HUES48 (cell line): ENCODE results near the gene CRYBG3.

Experiments used
- H3K27ac ChIP-seq: one replicate; pipeline ENCODE4 v1.7.0; 2013; ENCODE audit warnings: low read depth, low read length, inconsistent platforms
- H3K27me3 ChIP-seq: 2 replicates; pipeline ENCODE4 v1.6.1; 2013; ENCODE audit warnings: mild to moderate bottlenecking, low read length; ENCODE audit not compliant: control insufficient read depth, insufficient read depth
- H3K36me3 ChIP-seq: 2 replicates; pipeline ENCODE4 v1.6.1; 2013; ENCODE audit warnings: low read length; ENCODE audit not compliant: control insufficient read depth, insufficient read depth
- H3K4me1 ChIP-seq: 2 replicates; pipeline ENCODE4 v1.6.1; 2013; ENCODE audit warnings: mild to moderate bottlenecking, low read length; ENCODE audit not compliant: control insufficient read depth, insufficient read depth
- H3K4me3 ChIP-seq: 2 replicates; pipeline ENCODE4 v1.5.1; 2013; ENCODE audit warnings: mild to moderate bottlenecking, low read depth, low read length
- H3K9ac ChIP-seq: 2 replicates; pipeline ENCODE4 v1.6.1; 2013; ENCODE audit warnings: mild to moderate bottlenecking, low read depth, low read length, moderate library complexity
- H3K9me3 ChIP-seq: 2 replicates; pipeline ENCODE4 v1.6.1; 2013; ENCODE audit warnings: low read length; ENCODE audit not compliant: control insufficient read depth, insufficient read depth

Gene CRYBG3

DNA sequence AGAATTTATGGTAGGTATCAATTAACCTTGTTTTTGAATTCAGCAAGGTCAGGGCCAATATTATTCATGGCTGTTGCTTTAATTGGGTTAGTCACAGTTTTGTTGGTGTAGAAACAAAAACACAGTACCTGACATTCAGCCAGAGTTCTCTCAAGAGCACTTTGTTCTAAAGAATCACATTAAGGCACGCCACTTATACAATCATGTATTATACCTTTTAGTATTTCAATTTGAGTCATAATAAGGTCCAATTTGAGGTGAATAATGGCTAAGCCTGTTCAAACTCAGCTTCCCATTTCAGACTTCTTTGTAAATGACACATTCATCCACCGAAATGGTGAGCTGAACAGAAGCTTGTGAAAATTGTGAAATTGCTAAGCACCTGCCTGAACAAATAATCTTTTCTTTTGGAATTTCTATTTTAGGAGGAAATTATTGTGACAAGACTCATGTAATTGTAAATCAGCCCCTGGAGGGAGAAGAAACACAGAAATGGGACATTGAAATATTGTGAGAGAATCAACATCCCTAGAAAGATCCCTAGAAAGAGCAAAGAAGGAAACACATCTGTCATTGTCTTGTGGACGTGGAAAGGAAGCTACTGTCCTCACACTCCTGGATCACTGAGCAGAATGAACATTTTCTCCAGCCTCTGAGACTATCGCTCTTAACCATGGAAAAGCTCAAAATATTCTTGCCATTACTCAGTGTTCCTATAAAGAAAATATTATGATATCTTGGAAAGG, 121.2 kb downstream of the CRYBG3 start:
- Histone ChIP-seq H3K36me3 (peaks cover 43% of the 10 kb centered on the region), H3K4me1 (no peaks in the 10 kb centered on the region), H3K27me3 (no peaks in the 10 kb centered on the region), H3K4me3 (no peak overlapping the region), H3K9me3 (no peaks in the 10 kb centered on the region), H3K27ac (no peak overlapping the region), H3K9ac (no peak overlapping the region)

DNA sequence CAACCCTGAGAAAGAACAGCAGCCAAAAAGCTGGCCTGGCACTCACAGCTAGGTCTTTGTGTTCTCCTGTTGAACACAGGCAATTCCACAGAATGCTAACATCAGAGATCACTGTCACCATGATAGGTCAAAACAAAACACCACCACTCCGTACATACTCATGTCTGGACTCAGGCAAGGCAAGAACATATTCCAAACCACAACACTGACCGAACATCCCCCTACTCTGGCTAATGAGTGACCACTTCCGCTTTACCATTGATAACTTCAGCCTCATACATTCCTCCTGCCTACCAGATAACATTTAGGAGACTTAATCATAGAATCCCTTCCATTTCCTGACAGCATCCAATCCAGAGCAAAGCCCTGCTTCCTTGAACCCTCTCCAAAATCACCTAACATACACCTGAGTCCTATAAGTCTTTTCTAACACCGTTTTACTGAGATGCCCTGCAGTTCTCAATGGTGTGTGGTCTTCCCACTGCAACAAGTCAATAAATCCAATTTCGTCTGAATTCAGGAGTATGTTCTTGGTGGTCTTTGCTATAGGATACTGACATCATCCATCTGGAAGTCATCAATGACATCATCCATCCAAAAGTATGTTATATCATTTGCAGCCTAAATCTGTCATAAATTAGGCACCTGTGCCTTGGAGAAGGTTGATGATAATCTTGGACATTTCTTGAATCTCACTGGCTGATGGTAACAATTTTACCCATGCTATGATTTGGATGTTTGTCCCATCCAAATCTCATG, 126.7 kb downstream of the CRYBG3 start:
- Histone ChIP-seq H3K9me3 (no peaks in the 10 kb centered on the region), H3K27ac (no peak overlapping the region), H3K4me3 (no peak overlapping the region), H3K9ac (no peak overlapping the region), H3K4me1 (no peaks in the 10 kb centered on the region), H3K36me3 (peaks cover 31% of the 10 kb centered on the region), H3K27me3 (no peaks in the 10 kb centered on the region)

DNA sequence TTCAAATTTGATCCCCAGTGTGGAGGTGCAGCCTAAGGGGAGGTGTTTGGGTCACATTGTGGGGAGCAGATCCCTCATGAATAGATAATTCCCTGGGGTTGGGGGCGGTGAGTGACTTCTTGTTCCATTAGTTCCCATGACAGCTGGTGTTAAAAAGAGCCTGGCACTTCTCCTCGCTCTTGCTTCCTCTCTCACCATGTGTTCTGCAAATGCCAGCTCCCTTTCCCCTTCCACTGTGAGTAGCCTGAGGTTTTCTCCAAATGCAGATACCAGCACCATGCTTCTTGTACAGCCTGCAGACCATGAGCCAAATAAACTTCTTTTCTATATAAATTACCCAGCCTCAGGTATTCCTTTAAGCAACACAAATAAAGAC, 127.3 kb downstream of the CRYBG3 start:
- Histone ChIP-seq H3K4me1 (no peaks in the 10 kb centered on the region), H3K27me3 (no peaks in the 10 kb centered on the region), H3K9ac (no peak overlapping the region), H3K4me3 (no peak overlapping the region), H3K9me3 (no peaks in the 10 kb centered on the region), H3K36me3 (peaks cover 27% of the 10 kb centered on the region), H3K27ac (no peak overlapping the region)

DNA sequence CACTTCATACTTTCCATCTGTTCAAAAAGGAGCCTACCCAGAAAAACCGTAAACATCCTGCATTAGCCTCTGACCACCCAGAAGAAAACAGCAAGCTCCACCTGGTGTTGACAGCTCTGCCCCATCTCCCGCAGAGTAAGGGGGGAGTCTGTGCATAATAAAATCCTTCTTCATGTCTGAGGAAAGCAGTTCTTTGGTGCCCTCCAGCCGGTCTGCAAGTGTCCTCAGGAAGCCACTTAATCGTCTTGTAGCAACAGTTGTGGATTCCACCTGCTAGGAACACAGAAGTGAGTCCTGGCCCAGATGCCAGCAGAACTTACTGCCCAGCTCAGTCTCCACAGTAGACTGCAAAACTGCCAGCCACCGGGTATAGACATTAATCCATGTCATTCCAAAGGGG, 127.9 kb downstream of the CRYBG3 start:
- Histone ChIP-seq H3K4me1 (no peaks in the 10 kb centered on the region), H3K4me3 (no peak overlapping the region), H3K27ac (no peak overlapping the region), H3K36me3 (peaks cover 26% of the 10 kb centered on the region), H3K9me3 (no peaks in the 10 kb centered on the region), H3K9ac (no peak overlapping the region), H3K27me3 (no peaks in the 10 kb centered on the region)

DNA sequence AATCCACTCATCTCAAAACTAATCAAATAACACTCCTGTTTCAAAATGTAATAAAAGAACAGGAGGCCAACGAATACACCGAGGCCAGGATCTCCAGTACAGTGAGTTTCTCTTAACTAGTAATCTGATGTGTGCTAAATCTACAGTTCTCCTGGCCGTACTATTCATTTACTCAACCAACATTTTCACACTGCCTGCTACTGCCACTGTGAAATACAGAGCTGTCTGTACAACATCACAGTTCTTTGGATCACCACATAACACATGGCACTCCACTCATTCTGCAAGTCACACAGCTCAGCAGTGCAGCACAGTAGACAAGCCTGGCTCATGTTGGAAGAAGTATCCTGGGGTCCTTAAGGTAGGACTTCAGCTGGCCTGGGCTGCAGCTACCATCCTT, 128.5 kb downstream of the CRYBG3 start:
- Histone ChIP-seq H3K36me3 (peaks cover 20% of the 10 kb centered on the region), H3K27me3 (no peaks in the 10 kb centered on the region), H3K27ac (no peak overlapping the region), H3K9ac (no peak overlapping the region), H3K4me3 (no peak overlapping the region), H3K9me3 (no peaks in the 10 kb centered on the region), H3K4me1 (no peaks in the 10 kb centered on the region)

DNA sequence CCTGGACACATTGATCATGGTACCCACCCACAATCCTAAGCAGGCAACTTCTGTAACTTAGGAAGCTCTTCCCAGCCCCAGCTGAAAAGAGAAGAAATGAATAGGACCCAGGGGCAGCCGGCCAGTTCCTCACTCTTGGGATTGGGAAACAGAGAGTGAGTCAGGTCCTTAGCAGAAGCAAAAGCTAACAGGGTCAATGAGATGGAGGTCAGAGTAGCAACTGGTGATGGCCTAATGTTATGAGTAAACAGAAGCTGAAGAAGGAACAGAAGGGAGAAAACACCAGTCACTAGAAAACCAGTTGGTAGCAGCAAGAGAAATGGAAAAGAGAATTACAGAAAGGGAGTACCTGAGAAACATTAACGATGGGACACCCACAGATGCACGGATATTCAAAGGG, 130.5 kb downstream of the CRYBG3 start:
- Histone ChIP-seq H3K27me3 (no peaks in the 10 kb centered on the region), H3K9me3 (no peaks in the 10 kb centered on the region), H3K27ac (no peak overlapping the region), H3K4me1 (no peaks in the 10 kb centered on the region), H3K9ac (no peak overlapping the region), H3K4me3 (no peak overlapping the region), H3K36me3 (peaks cover 11% of the 10 kb centered on the region; the same call in 1 of the 2 replicates)

DNA sequence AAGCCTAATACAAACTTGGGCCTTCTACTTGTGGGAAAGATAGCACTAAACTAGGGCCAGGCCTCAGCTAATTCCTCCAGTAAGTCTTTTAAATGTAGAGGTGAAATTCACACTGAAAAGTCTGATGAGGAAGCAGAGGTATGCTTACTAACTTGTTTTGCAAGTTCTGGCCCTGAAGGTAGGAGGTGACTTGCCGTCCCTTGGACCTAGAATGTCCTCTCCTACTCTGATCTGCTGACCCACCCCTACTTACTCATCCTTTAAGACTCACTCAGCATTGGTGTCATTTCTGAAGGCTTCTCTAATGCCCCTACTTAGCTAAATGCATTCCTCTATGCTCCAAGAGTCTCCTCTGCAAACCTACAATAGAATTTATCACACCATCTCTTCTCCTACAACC, 131.1 kb downstream of the CRYBG3 start:
- Histone ChIP-seq H3K27me3 (no peaks in the 10 kb centered on the region), H3K9ac (no peak overlapping the region), H3K4me3 (no peak overlapping the region), H3K4me1 (no peaks in the 10 kb centered on the region), H3K27ac (no peak overlapping the region), H3K36me3 (peaks cover 7% of the 10 kb centered on the region; the same call in 1 of the 2 replicates), H3K9me3 (no peaks in the 10 kb centered on the region)

DNA sequence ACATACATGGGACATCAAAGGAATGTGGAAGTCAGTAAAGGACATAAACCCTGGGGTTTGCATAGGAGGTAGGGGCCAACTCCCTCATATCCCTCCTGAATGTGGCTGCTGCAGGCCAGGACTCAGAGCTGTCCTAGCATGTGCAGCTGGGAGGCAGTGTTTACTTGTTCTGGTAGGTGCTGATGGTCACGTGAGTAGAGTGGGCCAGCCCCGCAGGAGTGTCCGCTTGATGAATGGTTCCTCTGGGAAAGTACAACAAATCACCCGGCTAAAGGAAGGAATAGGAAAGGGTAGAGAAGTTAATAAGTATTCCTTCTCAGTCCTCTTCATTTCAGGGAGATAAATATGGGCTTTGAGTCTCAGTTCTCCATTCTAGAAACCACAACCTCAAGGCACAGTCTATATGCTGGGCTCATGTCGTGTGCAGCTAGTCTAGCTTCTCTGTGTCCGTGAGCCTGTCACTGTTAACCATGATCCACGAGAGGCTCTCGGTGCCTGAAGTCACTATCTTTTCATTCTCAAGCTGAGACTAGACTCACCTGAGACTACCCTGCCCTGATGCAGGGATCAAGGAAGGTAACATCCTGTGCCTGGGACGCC, 132.5 kb downstream of the CRYBG3 start:
- Histone ChIP-seq H3K4me3 (no peak overlapping the region), H3K27me3 (no peaks in the 10 kb centered on the region), H3K9me3 (no peaks in the 10 kb centered on the region), H3K4me1 (no peaks in the 10 kb centered on the region), H3K27ac (no peak overlapping the region), H3K36me3 (no peaks in the 10 kb centered on the region), H3K9ac (no peak overlapping the region)

DNA sequence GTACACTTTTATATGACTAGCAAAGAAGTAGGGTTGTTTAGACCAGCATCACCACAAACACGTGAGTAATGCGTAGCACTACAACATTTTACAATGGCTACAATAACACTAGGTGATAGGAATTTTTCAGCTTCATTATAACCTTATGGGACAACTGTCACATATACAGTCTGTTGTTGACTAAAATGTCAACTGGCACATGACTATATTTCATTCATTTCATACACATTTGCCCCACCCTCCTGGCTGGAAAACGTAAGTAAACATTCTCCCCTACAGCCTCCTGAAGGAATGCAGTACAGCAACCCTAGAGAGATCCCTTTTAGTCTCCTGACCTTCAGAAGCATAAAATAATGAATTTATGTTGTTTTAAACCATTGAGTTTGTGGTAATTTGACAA, 134.2 kb downstream of the CRYBG3 start:
- H3K9me3 ChIP-seq: no peaks in the 10 kb centered on the region
- no peaks in the 10 kb centered on the region for H3K4me1 ChIP-seq
- H3K4me3 ChIP-seq: no peak overlapping the region
- H3K27me3 ChIP-seq: no peaks in the 10 kb centered on the region
- H3K27ac ChIP-seq: no peak overlapping the region
- no peak overlapping the region for H3K9ac ChIP-seq
- H3K36me3 ChIP-seq: no peaks in the 10 kb centered on the region

DNA sequence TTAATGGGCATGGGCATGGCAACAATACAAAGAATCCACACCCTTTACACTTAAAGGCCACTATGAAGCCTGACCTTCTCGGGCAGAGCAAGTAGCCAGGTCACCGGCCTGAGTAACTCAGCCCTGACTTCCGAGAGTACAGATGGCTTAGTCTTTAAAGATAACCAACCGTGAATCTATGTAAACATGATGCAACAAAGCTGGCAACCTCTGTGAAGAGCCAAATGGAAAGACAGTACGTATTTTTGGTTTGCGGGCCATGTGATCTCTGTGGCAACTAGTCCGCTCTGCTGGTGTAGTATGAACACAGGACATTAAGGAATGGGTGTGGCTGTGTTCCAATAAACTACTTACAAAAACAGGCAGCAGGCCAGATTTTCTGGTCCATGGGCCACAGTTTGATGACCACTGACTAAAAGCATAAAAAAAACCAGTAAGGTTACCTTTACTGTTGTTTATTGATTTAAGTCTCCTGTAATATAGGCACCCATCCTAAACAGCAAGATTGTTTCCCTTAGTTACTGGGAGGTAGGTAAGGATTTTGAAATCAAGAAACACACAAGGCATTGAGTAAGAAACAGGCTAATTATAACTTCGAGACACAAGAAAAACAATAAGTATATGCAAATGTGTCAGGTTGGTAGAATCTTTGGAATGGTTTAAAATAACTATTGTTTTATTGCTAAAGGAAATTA, 136.0 kb downstream of the CRYBG3 start:
- H3K27ac ChIP-seq: no peak overlapping the region
- no peaks in the 10 kb centered on the region for H3K9me3 ChIP-seq
- H3K9ac ChIP-seq: no peak overlapping the region
- no peak overlapping the region for H3K4me3 ChIP-seq
- no peaks in the 10 kb centered on the region for H3K4me1 ChIP-seq
- no peaks in the 10 kb centered on the region for H3K27me3 ChIP-seq
- no peaks in the 10 kb centered on the region for H3K36me3 ChIP-seq

DNA sequence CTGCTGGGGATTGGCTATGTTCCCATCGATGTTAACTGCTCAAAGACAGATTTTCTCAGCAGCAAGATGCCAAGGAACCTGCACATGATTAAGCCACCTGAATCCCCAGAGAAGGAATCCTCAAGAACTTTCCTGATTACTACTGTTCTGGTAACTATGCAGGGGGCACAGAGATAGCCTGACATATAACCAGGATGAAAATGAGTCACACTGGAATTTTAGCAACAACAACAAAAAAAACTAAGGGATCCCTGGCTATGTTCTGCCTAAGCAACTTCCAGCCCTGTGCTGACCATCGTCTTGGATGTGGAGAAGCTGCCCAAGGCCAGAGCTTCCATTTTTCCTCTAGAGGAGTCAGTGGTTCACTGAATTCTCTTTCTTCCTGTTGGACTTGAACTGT, 136.6 kb downstream of the CRYBG3 start:
- H3K9me3 ChIP-seq: no peaks in the 10 kb centered on the region
- no peaks in the 10 kb centered on the region for H3K4me1 ChIP-seq
- no peaks in the 10 kb centered on the region for H3K36me3 ChIP-seq
- H3K27ac ChIP-seq: no peak overlapping the region
- H3K9ac ChIP-seq: no peak overlapping the region
- no peak overlapping the region for H3K4me3 ChIP-seq
- H3K27me3 ChIP-seq: no peaks in the 10 kb centered on the region
